WTC11 (cell line): Measurements from ENCODE around the gene PTPRG. TPM values are rescaled to one million over a fixed set of nuclear protein-coding genes. Genes with fewer than 3 reads are reported as not detected.
A peak's percentile ranks its signal among the peaks of the same experiment; 100 is the strongest.

Source experiments
- ATF6 ChIP-seq: sonication (generic); formaldehyde crosslinking; IDR thresholded peaks from 2 replicates; pipeline ENCODE4 v1.8.1; 2023; ENCODE audit warnings: mild to moderate bottlenecking, missing genetic modification reagents
- FOXP1 ChIP-seq: sonication (generic); formaldehyde crosslinking; IDR thresholded peaks from 2 replicates; pipeline ENCODE4 v1.8.0; 2022; ENCODE audit warnings: missing genetic modification reagents, mild to moderate bottlenecking, moderate library complexity, borderline replicate concordance
- HMGA2 ChIP-seq: fragments of 250-450 bp; sonication (Bioruptor Pico); IDR thresholded peaks from 2 replicates; pipeline ENCODE4 v1.4.0; 2021; ENCODE audit warnings: mild to moderate bottlenecking, moderate library complexity
- JUN ChIP-seq: sonication (generic); formaldehyde crosslinking; IDR thresholded peaks from 2 replicates; pipeline ENCODE4 v1.8.0; 2023; ENCODE audit warnings: mild to moderate bottlenecking, missing genetic modification reagents
- MYBL2 ChIP-seq: sonication (generic); formaldehyde crosslinking; IDR thresholded peaks from 2 replicates; pipeline ENCODE4 v1.8.1; 2023; ENCODE audit warnings: mild to moderate bottlenecking, moderate library complexity, missing genetic modification reagents
- NFE2L1 ChIP-seq: sonication (generic); formaldehyde crosslinking; IDR thresholded peaks from 2 replicates; pipeline ENCODE4 v1.8.1; 2023; ENCODE audit warnings: missing genetic modification reagents
- NR1H2 ChIP-seq: sonication (generic); formaldehyde crosslinking; IDR thresholded peaks from 2 replicates; pipeline ENCODE4 v1.9.0; 2021; ENCODE audit warnings: mild to moderate bottlenecking, moderate library complexity, missing genetic modification reagents
- RELA ChIP-seq: sonication (generic); formaldehyde crosslinking; IDR thresholded peaks from 2 replicates; pipeline ENCODE4 v1.8.1; 2022; ENCODE audit warnings: missing genetic modification reagents, mild to moderate bottlenecking, borderline replicate concordance
- RORB ChIP-seq: fragments of 250-450 bp; sonication (Bioruptor Pico); IDR thresholded peaks from 2 replicates; pipeline ENCODE4 v1.9.0; 2021; ENCODE audit warnings: mild to moderate bottlenecking
- USF1 ChIP-seq: sonication (generic); formaldehyde crosslinking; IDR thresholded peaks from 2 replicates; pipeline ENCODE4 v1.8.0; 2022; ENCODE audit warnings: mild to moderate bottlenecking, missing genetic modification reagents
- ZNF121 ChIP-seq: sonication (generic); formaldehyde crosslinking; IDR thresholded peaks from 2 replicates; pipeline ENCODE4 v1.8.0; 2023; ENCODE audit warnings: missing genetic modification reagents
- ZNF232 ChIP-seq: sonication (generic); formaldehyde crosslinking; IDR thresholded peaks from 2 replicates; pipeline ENCODE4 v1.8.0; 2022; ENCODE audit warnings: mild to moderate bottlenecking, missing genetic modification reagents
- ZNF416 ChIP-seq: fragments of 250-450 bp; sonication (Bioruptor Pico); IDR thresholded peaks from 2 replicates; pipeline ENCODE4 v1.9.0; 2021; ENCODE audit warnings: mild to moderate bottlenecking, inconsistent platforms
- ZNF423 ChIP-seq: fragments of 250-450 bp; sonication (Bioruptor Pico); IDR thresholded peaks from 2 replicates; pipeline ENCODE4 v2.1.2; 2022; ENCODE audit warnings: mild to moderate bottlenecking, moderate library complexity
- ZNF425 ChIP-seq: fragments of 250-450 bp; sonication (Bioruptor Pico); conservative IDR thresholded peaks from 2 replicates; pipeline ENCODE4 v1.9.0; 2021; ENCODE audit warnings: mild to moderate bottlenecking
- ZNF532 ChIP-seq: fragments of 250-450 bp; sonication (Bioruptor Pico); IDR thresholded peaks from 2 replicates; pipeline ENCODE4 v1.9.0; 2021; ENCODE audit warnings: mild to moderate bottlenecking, borderline replicate concordance
- ZSCAN18 ChIP-seq: fragments of 250-450 bp; sonication (Bioruptor Pico); IDR thresholded peaks from 2 replicates; pipeline ENCODE4 v2.1.2; 2022; ENCODE audit warnings: mild to moderate bottlenecking, moderate library complexity
- total RNA-seq: library from RNA; stranded (reverse); gene quantifications from 3 replicates; pipeline ENCODE4 v1.2.3, GENCODE V29; 2021
- TF ChIP-seq, protein P1 (sequence below): fragments of 250-450 bp; sonication (Bioruptor Pico); IDR thresholded peaks from 2 replicates; pipeline ENCODE4 v1.8.0; 2021; ENCODE audit warnings: mild to moderate bottlenecking
- TF ChIP-seq, protein P2 (sequence below): sonication (generic); formaldehyde crosslinking; conservative IDR thresholded peaks from 2 replicates; pipeline ENCODE4 v1.8.1; 2022; ENCODE audit warnings: mild to moderate bottlenecking, missing genetic modification reagents
- TF ChIP-seq, protein P3 (sequence below): sonication (generic); formaldehyde crosslinking; IDR thresholded peaks from 2 replicates; pipeline ENCODE4 v1.8.1; 2022; ENCODE audit warnings: low read depth, missing genetic modification reagents, borderline replicate concordance
- TF ChIP-seq, protein P4 (sequence below): sonication (generic); formaldehyde crosslinking; IDR thresholded peaks from 2 replicates; pipeline ENCODE4 v1.8.0; 2023; ENCODE audit warnings: mild to moderate bottlenecking, missing genetic modification reagents

PTPRG gene
- total RNA-seq, 1 experiment from 2014 or later = 106 TPM

DNA sequence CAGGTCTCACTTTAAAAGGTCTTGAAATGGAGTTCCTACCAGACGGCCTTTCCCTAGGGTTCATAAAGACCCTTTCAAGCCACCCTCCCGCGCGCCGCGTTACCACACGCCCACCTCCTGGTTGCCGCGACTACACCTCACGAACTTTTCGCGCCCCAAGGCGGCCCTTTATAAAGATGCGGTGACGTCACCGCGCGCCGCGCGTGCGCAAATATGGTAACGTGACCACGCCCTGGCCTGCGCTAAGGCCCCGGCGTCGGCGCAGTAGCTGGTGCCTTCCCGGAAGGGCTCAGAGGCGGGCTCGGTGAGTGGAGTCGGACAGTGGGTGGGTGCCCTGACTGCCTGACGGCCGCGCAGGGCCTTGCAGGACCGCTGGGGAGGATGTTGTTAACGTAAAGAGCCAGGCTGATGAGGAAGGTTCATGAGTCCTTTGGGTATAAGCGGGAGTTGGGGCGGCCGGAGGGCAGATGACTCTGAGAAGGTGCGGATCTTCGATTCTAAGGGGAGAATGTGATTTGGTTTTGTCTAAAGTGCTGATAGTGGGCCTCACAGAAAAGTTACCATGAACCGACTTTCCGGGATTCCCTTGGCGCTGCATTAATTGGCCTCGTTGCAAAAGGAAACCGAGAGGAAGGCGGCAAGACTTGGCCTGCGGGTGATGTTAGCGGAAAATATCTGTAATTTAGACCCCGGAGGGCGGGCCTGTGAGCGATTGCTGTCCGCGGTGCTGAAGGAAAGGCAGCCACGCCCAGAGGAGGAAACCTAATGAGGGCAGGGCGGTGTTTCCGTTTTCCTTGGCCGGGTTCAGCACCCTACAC, 757.6 kb downstream of the PTPRG start (continued):
- TF ChIP-seq ATF6 (CRISPR knock-in tag) = no peak
- peak; percentile 65; the same call in 1 of the 2 replicates for TF ChIP-seq RELA (CRISPR knock-in tag)
- TF ChIP-seq FOXP1 = peak; percentile 80
- peak; percentile 73; the same call in 1 of the 2 replicates for TF ChIP-seq JUN (CRISPR knock-in tag)
- TF ChIP-seq MYBL2 (CRISPR knock-in tag) = peak; percentile 36; the same call in 1 of the 2 replicates
- TF ChIP-seq, protein P1, sequence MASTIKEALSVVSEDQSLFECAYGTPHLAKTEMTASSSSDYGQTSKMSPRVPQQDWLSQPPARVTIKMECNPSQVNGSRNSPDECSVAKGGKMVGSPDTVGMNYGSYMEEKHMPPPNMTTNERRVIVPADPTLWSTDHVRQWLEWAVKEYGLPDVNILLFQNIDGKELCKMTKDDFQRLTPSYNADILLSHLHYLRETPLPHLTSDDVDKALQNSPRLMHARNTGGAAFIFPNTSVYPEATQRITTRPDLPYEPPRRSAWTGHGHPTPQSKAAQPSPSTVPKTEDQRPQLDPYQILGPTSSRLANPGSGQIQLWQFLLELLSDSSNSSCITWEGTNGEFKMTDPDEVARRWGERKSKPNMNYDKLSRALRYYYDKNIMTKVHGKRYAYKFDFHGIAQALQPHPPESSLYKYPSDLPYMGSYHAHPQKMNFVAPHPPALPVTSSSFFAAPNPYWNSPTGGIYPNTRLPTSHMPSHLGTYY (CRISPR knock-in tag) = no peak
- no peak for TF ChIP-seq HMGA2 (CRISPR knock-in tag)
- no peak for TF ChIP-seq ZNF232 (CRISPR knock-in tag)
- TF ChIP-seq, protein P2, sequence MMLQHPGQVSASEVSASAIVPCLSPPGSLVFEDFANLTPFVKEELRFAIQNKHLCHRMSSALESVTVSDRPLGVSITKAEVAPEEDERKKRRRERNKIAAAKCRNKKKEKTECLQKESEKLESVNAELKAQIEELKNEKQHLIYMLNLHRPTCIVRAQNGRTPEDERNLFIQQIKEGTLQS (CRISPR knock-in tag) = no peak
- TF ChIP-seq, protein P3, sequence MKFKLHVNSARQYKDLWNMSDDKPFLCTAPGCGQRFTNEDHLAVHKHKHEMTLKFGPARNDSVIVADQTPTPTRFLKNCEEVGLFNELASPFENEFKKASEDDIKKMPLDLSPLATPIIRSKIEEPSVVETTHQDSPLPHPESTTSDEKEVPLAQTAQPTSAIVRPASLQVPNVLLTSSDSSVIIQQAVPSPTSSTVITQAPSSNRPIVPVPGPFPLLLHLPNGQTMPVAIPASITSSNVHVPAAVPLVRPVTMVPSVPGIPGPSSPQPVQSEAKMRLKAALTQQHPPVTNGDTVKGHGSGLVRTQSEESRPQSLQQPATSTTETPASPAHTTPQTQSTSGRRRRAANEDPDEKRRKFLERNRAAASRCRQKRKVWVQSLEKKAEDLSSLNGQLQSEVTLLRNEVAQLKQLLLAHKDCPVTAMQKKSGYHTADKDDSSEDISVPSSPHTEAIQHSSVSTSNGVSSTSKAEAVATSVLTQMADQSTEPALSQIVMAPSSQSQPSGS (CRISPR knock-in tag) = no peak
- TF ChIP-seq, protein P4, sequence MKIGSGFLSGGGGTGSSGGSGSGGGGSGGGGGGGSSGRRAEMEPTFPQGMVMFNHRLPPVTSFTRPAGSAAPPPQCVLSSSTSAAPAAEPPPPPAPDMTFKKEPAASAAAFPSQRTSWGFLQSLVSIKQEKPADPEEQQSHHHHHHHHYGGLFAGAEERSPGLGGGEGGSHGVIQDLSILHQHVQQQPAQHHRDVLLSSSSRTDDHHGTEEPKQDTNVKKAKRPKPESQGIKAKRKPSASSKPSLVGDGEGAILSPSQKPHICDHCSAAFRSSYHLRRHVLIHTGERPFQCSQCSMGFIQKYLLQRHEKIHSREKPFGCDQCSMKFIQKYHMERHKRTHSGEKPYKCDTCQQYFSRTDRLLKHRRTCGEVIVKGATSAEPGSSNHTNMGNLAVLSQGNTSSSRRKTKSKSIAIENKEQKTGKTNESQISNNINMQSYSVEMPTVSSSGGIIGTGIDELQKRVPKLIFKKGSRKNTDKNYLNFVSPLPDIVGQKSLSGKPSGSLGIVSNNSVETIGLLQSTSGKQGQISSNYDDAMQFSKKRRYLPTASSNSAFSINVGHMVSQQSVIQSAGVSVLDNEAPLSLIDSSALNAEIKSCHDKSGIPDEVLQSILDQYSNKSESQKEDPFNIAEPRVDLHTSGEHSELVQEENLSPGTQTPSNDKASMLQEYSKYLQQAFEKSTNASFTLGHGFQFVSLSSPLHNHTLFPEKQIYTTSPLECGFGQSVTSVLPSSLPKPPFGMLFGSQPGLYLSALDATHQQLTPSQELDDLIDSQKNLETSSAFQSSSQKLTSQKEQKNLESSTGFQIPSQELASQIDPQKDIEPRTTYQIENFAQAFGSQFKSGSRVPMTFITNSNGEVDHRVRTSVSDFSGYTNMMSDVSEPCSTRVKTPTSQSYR (CRISPR knock-in tag) = peak; percentile 15; the same call in 1 of the 2 replicates
- TF ChIP-seq NR1H2 (CRISPR knock-in tag) = no peak
- TF ChIP-seq RORB (CRISPR knock-in tag) = no peak
- TF ChIP-seq ZNF532 = no peak
- TF ChIP-seq USF1 (CRISPR knock-in tag) = peak; percentile 79
- no peak for TF ChIP-seq ZSCAN18 (CRISPR knock-in tag)
- TF ChIP-seq ZNF425 (CRISPR knock-in tag) = no peak
- TF ChIP-seq ZNF121 (CRISPR knock-in tag) = no peak
- no peak for TF ChIP-seq ZNF416 (CRISPR knock-in tag)
- no peak for TF ChIP-seq ZNF423 (CRISPR knock-in tag)
- TF ChIP-seq NFE2L1 (CRISPR knock-in tag) = peak; percentile 62; the same call in 1 of the 2 replicates
